ENCODE data around the gene ANAPC16.
A peak's percentile ranks its signal among the peaks of the same experiment; 100 is the strongest.

Gene ANAPC16

DNA sequence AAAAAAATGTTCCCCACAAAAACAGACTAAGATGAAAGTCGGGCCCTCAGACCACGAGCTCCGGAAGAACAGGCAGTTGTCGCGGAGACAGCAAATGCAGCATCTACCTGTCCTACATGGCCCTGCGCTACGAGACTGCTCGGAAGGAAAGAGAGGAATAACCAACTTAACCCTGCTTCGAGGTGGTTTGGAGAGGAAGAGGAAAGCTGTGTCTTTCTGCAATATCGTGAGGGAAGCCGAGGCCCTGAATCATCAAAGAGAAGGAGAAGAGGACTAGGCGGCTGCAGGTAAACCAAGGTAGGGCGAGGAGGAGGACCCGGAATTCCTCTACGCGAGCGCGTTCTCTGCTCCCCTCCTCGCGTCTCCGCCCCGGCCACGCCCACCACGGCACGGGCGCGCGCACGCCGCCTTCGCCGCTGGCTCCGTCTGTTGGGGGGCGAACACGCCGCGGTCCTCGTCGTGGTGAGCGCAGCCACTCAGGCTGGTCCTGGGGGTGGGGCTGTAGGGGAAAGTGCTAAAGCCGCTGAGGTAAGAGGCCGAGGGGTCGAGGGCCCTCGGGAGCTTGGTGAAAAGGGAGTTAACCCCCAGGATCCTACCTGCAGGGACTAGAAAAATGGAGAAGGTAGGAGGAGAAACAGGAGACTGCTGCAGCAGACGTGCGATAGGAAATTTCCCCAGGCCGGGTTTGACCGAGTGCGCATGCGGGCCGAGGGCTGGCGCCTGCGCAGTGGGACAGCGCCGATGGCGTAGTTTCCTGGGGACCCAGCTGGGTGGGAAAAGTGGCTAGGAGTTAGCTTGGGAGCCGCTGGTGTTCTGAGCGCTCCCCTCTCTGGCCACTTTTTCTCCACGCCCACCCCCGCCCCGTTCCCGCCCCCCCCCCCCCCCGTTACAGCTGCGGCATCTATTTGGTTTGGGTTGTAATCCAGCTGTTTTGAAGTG lies at the start of gene ANAPC16, which contains the start of gene ASCC1:
Gene ANAPC16 (plus strand): TSS at position 402 of the 939 bp plus-strand sequence. CDS start 7,903 bp downstream, outside the sequence.
Gene ASCC1 (minus strand): TSS at position 666 of the 939 bp plus-strand sequence. CDS start 2,978 bp downstream, outside the sequence.
- Histone ChIP-seq H3K9me3 (ENCODE audit: control insufficient read depth, low read length) (no peaks in the 10 kb centered on the region), H3K27me3 (replicated peaks; ENCODE audit: control insufficient read depth, insufficient read depth, low read length) (no peaks in the 10 kb centered on the region), H3K4me1 (ENCODE audit: control insufficient read depth, insufficient read depth, low read length) (peaks cover 28% of the 10 kb centered on the region), H3K9ac (ENCODE audit: low read length) (peak within 1 kb of the TSS; percentile 95), H3K36me3 (ENCODE audit: control insufficient read depth, insufficient read depth, low read length, severe bottlenecking) (peaks cover 16% of the 10 kb centered on the region), H3K4me3 (ENCODE audit: low read length) (peak within 1 kb of the TSS; percentile 100)
- peak; percentile 95 for DNase-seq (ENCODE audit: low read depth)

DNA sequence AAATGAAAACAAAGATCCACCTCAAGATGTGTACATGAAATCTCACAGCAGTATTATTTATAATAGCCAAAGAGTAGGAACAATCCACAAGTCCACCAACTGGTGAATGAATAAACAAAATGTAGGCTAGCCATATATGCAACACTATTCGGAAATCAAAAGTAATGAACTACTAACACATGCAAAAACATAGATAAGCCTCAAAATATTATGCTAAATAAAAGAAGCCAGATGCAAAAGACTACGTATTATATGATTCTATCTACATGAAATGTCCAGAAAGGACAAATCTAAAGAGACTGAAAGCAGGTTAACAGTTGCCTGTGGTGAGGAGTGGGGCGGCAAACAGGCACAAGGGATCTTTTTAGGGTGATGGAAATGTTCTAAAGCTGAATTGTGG lies 48.7 kb upstream of the ANAPC16 start:
- H3K9ac ChIP-seq (ENCODE audit: low read length) = no peak overlapping the region
- no peaks in the 10 kb centered on the region for H3K27me3 ChIP-seq (replicated peaks; ENCODE audit: control insufficient read depth, insufficient read depth, low read length)
- peaks cover 8% of the 10 kb centered on the region for H3K4me1 ChIP-seq (ENCODE audit: control insufficient read depth, insufficient read depth, low read length)
- H3K4me3 ChIP-seq (ENCODE audit: low read length) = no peak overlapping the region
- no peak for DNase-seq (ENCODE audit: low read depth)
- H3K9me3 ChIP-seq (ENCODE audit: control insufficient read depth, low read length) = no peaks in the 10 kb centered on the region
- H3K36me3 ChIP-seq (ENCODE audit: control insufficient read depth, insufficient read depth, low read length, severe bottlenecking) = no peaks in the 10 kb centered on the region

DNA sequence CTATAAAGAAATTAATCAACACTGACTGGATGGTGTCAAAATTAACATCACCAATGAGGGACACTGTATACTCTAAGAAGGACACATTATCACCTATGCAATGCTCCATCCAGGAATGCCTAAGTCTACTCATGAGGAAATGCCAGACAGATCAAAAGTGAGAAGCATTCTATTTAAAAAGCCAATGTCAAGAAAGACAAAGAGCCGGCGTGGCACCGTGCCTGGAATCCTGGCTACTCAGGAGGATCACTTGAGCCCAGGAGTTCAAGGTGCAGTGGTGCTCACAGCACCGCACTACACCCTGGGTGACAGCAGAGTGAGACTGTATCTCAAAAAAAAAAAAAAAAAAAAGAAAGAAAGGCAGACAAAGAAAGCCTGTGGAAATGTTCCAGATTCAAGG lies 45.5 kb upstream of the ANAPC16 start:
- H3K36me3 ChIP-seq (ENCODE audit: control insufficient read depth, insufficient read depth, low read length, severe bottlenecking) = peaks cover 4% of the 10 kb centered on the region
- no peaks in the 10 kb centered on the region for H3K9me3 ChIP-seq (ENCODE audit: control insufficient read depth, low read length)
- H3K4me1 ChIP-seq (ENCODE audit: control insufficient read depth, insufficient read depth, low read length) = peaks cover 24% of the 10 kb centered on the region
- no peak for DNase-seq (ENCODE audit: low read depth)
- no peaks in the 10 kb centered on the region for H3K27me3 ChIP-seq (replicated peaks; ENCODE audit: control insufficient read depth, insufficient read depth, low read length)
- no peak overlapping the region for H3K9ac ChIP-seq (ENCODE audit: low read length)
- H3K4me3 ChIP-seq (ENCODE audit: low read length) = no peak overlapping the region

DNA sequence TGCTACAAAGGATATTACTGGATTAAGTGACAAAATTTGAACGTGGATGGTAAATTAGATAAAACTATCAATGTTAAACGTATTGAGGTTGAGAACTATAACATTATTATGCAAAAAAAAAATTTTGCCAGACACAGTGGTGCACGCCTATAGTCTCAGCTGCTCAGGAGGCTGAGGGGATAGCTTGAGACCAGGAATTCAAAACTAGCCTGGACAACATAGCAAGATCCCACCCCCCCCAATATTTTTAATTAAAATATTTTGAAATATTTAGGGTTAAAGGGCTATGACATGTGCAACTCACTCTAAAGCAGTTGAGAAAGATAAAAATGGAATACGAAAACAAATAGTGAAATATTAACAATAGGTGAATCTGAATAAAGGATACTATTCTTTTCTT lies 45.1 kb upstream of the ANAPC16 start:
- Histone ChIP-seq H3K4me3 (ENCODE audit: low read length) (no peak overlapping the region), H3K9me3 (ENCODE audit: control insufficient read depth, low read length) (no peaks in the 10 kb centered on the region), H3K9ac (ENCODE audit: low read length) (no peak overlapping the region), H3K36me3 (ENCODE audit: control insufficient read depth, insufficient read depth, low read length, severe bottlenecking) (peaks cover 4% of the 10 kb centered on the region), H3K4me1 (ENCODE audit: control insufficient read depth, insufficient read depth, low read length) (peaks cover 29% of the 10 kb centered on the region), H3K27me3 (replicated peaks; ENCODE audit: control insufficient read depth, insufficient read depth, low read length) (no peaks in the 10 kb centered on the region)
- DNase-seq (ENCODE audit: low read depth) = no peak

DNA sequence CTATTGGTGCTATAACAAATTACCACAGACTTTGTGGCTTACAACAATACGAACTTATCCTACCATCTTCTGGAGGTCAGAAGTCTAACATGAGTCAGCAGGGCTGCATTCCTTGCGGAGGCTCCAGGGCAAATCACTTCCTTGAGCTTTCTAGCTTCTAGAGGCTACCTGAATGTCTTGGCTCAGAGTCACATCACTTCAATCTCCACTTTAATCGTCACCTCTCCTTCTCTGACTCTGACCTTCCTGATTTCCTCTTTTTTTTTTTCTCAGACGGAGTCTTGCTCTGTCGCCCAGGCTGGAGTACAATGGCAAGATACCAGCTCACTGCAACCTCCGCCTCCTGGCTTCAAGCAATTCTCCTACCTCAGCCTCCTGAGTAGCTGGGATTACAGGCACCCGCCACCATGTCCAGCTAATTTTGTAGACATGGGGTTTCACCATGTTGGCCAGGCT lies 44.6 kb upstream of the ANAPC16 start:
- no peaks in the 10 kb centered on the region for H3K27me3 ChIP-seq (replicated peaks; ENCODE audit: control insufficient read depth, insufficient read depth, low read length)
- no peaks in the 10 kb centered on the region for H3K9me3 ChIP-seq (ENCODE audit: control insufficient read depth, low read length)
- H3K9ac ChIP-seq (ENCODE audit: low read length) = no peak overlapping the region
- peaks cover 4% of the 10 kb centered on the region for H3K36me3 ChIP-seq (ENCODE audit: control insufficient read depth, insufficient read depth, low read length, severe bottlenecking)
- DNase-seq (ENCODE audit: low read depth) = peak; percentile 82
- peaks cover 30% of the 10 kb centered on the region for H3K4me1 ChIP-seq (ENCODE audit: control insufficient read depth, insufficient read depth, low read length)
- H3K4me3 ChIP-seq (ENCODE audit: low read length) = no peak overlapping the region

DNA sequence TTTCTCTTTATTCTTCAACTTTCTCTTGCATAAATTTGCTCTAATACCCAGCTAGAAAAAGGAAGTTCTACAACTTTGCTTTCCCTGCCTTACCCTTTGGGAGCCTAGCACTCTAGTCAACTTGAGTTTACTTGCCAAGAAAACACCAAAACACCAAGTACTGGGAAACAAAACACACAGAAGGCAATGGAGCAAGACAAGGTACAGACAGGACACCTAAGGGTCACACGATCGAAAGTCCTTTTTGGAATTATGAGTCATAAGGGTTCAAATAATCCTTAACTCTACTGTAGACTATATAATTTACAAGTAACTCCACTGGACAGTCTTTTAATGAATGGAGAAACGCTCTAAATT lies 42.6 kb upstream of the ANAPC16 start:
- Histone ChIP-seq H3K36me3 (ENCODE audit: control insufficient read depth, insufficient read depth, low read length, severe bottlenecking) (peaks cover 13% of the 10 kb centered on the region), H3K27me3 (replicated peaks; ENCODE audit: control insufficient read depth, insufficient read depth, low read length) (no peaks in the 10 kb centered on the region), H3K9me3 (ENCODE audit: control insufficient read depth, low read length) (no peaks in the 10 kb centered on the region), H3K4me3 (ENCODE audit: low read length) (no peak overlapping the region), H3K9ac (ENCODE audit: low read length) (no peak overlapping the region), H3K4me1 (ENCODE audit: control insufficient read depth, insufficient read depth, low read length) (peaks cover 30% of the 10 kb centered on the region)
- no peak for DNase-seq (ENCODE audit: low read depth)

DNA sequence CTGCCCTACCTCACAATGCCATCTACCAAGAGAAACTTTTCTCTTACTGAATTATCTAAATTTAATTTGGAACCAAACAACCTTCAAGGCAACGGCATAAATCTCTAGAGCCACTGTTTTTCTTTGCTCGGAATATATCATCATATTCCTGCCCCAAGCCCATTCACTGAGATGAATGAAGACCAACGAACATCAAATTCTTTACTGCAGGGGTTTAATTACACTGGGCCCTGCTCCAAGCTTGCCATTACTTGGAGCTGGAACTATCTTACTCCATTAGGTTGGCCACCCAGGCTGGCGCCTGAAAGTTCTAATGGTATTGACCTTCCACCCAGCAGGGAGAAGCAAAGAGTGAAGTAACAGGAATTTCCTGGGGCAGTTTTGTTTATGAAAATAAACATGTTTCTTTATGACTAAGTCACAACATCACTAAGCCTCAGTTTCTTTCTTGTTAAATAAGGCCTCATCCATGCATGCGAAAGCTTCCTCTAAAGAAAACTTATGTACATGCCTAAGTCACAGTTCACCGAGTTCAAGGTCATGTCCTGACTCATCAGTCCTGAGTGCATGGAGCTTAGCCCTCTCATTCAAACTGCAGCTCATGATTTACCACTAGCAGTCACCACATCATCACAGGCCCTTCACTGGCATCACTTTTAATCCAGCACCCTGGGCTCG lies 42.1 kb upstream of the ANAPC16 start:
- Histone ChIP-seq H3K4me3 (ENCODE audit: low read length) (no peak overlapping the region), H3K27me3 (replicated peaks; ENCODE audit: control insufficient read depth, insufficient read depth, low read length) (no peaks in the 10 kb centered on the region), H3K36me3 (ENCODE audit: control insufficient read depth, insufficient read depth, low read length, severe bottlenecking) (peaks cover 18% of the 10 kb centered on the region), H3K4me1 (ENCODE audit: control insufficient read depth, insufficient read depth, low read length) (peaks cover 30% of the 10 kb centered on the region), H3K9ac (ENCODE audit: low read length) (no peak overlapping the region), H3K9me3 (ENCODE audit: control insufficient read depth, low read length) (no peaks in the 10 kb centered on the region)
- DNase-seq (ENCODE audit: low read depth) = peak; percentile 55

DNA sequence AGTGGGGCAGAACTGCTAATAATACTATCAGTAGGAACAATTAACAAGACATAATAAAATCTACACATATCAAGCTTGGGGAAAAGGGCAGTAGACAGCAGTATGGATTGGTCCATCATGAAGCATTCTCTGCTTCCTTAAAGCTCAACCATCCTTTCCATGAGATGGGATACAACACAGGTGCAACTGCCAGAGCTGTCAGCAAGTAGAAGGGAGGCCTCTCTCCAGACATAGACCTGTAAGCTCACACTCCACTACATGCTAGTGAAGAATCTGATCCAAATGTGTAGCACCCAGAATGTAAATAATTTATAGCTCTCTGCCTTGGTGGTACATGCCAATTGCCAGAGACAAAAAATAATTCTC lies 41.5 kb upstream of the ANAPC16 start:
- Histone ChIP-seq H3K36me3 (ENCODE audit: control insufficient read depth, insufficient read depth, low read length, severe bottlenecking) (peaks cover 23% of the 10 kb centered on the region), H3K9me3 (ENCODE audit: control insufficient read depth, low read length) (no peaks in the 10 kb centered on the region), H3K4me3 (ENCODE audit: low read length) (no peak overlapping the region), H3K9ac (ENCODE audit: low read length) (no peak overlapping the region), H3K27me3 (replicated peaks; ENCODE audit: control insufficient read depth, insufficient read depth, low read length) (no peaks in the 10 kb centered on the region), H3K4me1 (ENCODE audit: control insufficient read depth, insufficient read depth, low read length) (peaks cover 30% of the 10 kb centered on the region)
- DNase-seq (ENCODE audit: low read depth) = no peak

DNA sequence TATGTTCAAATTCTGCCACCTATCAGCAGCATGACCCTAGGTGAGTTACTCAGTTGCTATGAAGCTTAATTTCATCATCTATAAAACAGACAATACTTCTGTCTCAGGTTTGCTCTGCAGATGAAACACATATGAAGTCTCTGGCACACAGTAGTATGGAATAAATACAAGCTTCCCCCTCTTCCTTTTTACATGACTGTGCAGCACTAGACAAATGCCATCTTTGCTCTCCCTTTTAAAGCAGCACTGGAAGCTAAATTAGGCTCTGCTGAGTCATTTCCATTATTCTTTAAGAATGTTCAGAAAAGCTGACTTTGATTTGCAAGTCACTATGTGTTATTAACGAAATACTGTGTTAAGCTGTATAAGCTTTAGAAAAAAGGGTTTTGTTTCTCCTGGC lies 40.7 kb upstream of the ANAPC16 start:
- peaks cover 30% of the 10 kb centered on the region for H3K4me1 ChIP-seq (ENCODE audit: control insufficient read depth, insufficient read depth, low read length)
- H3K4me3 ChIP-seq (ENCODE audit: low read length) = no peak overlapping the region
- DNase-seq (ENCODE audit: low read depth) = peak; percentile 69
- no peaks in the 10 kb centered on the region for H3K27me3 ChIP-seq (replicated peaks; ENCODE audit: control insufficient read depth, insufficient read depth, low read length)
- H3K36me3 ChIP-seq (ENCODE audit: control insufficient read depth, insufficient read depth, low read length, severe bottlenecking) = peaks cover 25% of the 10 kb centered on the region
- peak overlapping the region; percentile 20 for H3K9ac ChIP-seq (ENCODE audit: low read length)
- H3K9me3 ChIP-seq (ENCODE audit: control insufficient read depth, low read length) = no peaks in the 10 kb centered on the region

DNA sequence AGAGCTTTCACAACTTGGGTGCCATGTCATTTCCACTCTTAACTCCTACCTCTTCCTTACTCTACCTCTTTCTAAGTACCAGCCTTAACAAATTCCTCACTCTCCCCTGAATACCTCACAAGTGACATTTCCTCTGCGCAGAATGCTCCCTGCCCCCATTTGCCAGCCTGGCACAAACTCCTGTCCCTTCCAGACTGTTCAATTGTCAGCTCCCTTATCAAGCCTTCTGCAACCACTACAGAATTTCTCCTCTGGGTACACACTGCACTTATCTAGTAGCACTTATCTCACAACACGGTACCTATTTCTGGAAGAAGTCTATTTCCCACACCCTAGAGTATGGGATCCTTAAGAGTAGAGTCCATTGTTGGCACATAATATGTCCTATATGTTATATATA lies 39.1 kb upstream of the ANAPC16 start:
- Histone ChIP-seq H3K4me1 (ENCODE audit: control insufficient read depth, insufficient read depth, low read length) (peaks cover 21% of the 10 kb centered on the region), H3K4me3 (ENCODE audit: low read length) (no peak overlapping the region)

DNA sequence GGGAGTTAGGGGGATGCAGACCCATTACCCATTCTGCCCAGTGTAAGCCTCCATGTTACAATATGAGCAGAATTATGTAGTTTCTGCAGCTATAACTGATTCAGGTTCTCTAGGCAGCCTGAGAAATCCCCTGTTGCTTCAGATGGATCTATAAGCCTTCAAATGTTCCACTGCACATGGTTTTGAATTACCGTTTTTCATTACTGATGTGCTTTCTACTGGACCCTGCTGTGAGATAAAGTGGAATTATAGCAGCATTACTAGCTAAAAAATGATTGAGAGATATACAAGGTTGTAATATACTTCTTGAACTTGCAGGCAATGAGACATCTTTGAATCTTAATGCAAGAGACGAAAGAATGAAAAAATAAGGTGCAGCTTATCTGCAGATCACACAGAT lies 38.4 kb upstream of the ANAPC16 start:
- DNase-seq (ENCODE audit: low read depth) = no peak
- no peak overlapping the region for H3K9ac ChIP-seq (ENCODE audit: low read length)
- peaks cover 28% of the 10 kb centered on the region for H3K36me3 ChIP-seq (ENCODE audit: control insufficient read depth, insufficient read depth, low read length, severe bottlenecking)
- H3K27me3 ChIP-seq (replicated peaks; ENCODE audit: control insufficient read depth, insufficient read depth, low read length) = no peaks in the 10 kb centered on the region
- no peak overlapping the region for H3K4me3 ChIP-seq (ENCODE audit: low read length)
- no peaks in the 10 kb centered on the region for H3K9me3 ChIP-seq (ENCODE audit: control insufficient read depth, low read length)
- H3K4me1 ChIP-seq (ENCODE audit: control insufficient read depth, insufficient read depth, low read length) = peaks cover 21% of the 10 kb centered on the region

More for the DNA sequence above, 39.1 kb upstream of the ANAPC16 start:
- DNase-seq (ENCODE audit: low read depth) = no peak
- Histone ChIP-seq H3K9me3 (ENCODE audit: control insufficient read depth, low read length) (no peaks in the 10 kb centered on the region), H3K36me3 (ENCODE audit: control insufficient read depth, insufficient read depth, low read length, severe bottlenecking) (peaks cover 28% of the 10 kb centered on the region), H3K27me3 (replicated peaks; ENCODE audit: control insufficient read depth, insufficient read depth, low read length) (no peaks in the 10 kb centered on the region), H3K9ac (ENCODE audit: low read length) (no peak overlapping the region)
